D341Med (cell line): ENCODE results near the gene CACNG1.
A peak's percentile ranks its signal among the peaks of the same experiment; 100 is the strongest.

ENCODE experiments used
- DNase-seq: peaks from one replicate; pipeline ENCODE4 v3.0.0; 2012; ENCODE audit warnings: low spot score

CACNG1 gene

DNA sequence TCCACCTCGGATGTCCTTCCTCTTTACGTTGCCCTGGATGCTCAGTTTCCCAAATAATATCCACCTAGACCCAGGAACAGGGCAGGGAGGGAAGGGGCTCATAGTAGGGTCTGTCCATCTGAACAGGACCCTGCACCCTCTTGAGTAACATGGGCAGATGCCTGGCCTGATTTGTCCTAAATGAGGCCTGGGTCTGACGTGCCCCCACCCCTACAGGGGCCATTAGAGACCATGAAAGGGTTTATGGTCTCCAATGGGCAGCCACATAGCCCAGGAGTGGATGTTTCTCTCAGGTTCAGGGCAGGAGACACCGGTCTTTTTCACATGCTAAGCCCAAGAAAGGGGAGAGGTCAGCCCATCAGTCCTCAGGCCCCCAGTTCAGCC lies 6.8 kb downstream of the CACNG1 start:
- DNase-seq = peak; percentile 36

- DNase-seq = no peak
Observed at GRCh38 chr17:67051837-67052236, 7.5 kb downstream of the CACNG1 start.

DNA sequence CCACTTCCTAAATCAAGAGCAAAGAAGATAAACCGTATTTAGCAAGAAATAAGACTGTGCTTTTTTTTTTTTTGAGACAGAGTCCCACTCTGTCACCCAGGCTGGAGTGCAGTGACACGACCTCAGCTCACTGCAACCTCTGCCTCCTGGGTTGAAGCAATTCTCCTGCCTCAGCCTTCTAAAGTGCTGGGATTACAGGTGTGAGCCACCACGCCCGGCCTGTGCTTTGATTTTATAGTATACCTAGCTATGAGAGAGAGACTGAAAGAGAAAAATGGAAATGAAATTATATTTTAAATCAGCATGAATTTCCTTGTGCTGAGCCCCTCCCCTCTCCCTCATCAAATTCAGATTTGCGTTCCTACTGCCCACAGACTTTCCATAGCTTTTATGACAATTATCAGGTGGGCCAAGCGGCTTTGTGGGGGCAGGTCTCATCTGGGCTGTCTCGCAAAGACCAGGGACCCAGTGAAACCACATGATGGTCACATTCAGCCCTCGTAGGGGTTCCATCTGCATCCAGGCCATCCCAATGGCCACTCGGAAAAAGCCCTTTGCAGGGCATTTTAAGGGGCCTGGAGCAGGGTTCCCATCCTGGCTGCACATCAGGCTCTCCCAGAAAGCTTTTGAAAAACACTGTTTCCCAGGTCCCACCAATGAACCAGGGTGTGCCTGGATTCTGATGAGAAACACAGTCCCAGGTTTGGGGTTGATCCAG lies 8.5 kb downstream of the CACNG1 start:
- peak; percentile 17 for DNase-seq

- DNase-seq = peak; percentile 27
Observed at GRCh38 chr17:67053438-67054000, 9.2 kb downstream of the CACNG1 start.

GRCh38 chr17:67054011-67054591 lies 9.7 kb downstream of the CACNG1 start:
- peak; percentile 39 for DNase-seq

- DNase-seq = no peak
Observed at GRCh38 chr17:67054608-67055007, 10.3 kb downstream of the CACNG1 start.

DNA sequence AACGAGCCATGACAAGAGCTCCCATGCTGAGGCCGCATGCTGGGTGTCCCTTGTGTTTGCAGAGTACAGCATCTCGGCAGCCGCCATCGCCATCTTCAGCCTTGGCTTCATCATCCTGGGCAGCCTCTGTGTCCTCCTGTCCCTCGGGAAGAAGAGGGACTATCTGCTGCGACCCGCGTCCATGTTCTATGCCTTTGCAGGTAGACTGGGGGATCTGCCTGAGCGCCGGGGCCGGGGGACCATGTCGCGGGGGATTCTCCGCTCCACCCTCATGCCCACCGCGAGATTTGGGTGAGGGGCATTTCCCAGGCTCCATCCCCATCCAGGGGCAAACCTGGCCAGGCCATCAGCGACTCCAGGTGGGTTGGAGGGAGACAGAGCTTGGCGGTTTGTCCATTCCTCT lies 10.7 kb downstream of the CACNG1 start:
- peak; percentile 32 for DNase-seq

DNA sequence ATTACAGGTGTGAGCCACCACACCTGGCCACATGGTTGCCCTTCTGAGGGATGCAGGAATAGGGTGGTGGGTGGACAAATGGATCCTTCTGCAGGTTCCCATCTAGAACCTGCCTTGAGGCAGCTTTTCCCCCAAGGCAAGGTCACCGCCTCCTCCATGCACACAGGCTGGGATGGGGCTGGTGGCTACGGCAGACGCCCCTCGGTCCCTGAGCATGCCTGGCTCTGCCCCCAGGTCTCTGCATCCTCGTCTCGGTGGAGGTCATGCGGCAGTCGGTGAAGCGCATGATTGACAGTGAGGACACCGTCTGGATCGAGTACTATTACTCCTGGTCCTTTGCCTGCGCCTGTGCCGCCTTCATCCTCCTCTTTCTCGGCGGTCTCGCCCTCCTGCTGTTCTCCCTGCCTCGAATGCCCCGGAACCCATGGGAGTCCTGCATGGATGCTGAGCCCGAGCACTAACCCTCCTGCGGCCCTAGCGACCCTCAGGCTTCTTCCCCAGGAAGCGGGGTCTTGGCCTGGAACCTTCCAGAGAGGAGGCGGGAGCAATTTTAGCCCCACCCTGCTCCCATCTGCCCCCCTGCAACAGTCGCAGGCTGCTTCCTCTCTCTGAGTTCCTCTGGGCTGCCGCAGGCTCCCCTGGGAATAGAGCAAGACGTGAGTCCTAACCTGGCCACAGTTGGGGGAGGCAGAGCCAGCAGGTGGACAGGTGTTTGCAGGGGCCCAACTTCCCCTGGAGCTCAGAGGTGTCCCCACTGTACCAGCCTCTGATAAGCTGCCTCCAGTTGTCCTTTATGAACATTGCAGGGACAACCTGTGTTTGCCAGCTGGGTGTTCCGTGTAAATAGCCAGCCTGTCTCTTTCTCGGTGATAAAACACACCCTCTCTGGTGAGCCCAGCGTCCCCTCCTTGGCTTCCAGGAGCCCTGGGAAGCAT lies 11.7 kb downstream of the CACNG1 start:
- DNase-seq = peak; percentile 46

DNA sequence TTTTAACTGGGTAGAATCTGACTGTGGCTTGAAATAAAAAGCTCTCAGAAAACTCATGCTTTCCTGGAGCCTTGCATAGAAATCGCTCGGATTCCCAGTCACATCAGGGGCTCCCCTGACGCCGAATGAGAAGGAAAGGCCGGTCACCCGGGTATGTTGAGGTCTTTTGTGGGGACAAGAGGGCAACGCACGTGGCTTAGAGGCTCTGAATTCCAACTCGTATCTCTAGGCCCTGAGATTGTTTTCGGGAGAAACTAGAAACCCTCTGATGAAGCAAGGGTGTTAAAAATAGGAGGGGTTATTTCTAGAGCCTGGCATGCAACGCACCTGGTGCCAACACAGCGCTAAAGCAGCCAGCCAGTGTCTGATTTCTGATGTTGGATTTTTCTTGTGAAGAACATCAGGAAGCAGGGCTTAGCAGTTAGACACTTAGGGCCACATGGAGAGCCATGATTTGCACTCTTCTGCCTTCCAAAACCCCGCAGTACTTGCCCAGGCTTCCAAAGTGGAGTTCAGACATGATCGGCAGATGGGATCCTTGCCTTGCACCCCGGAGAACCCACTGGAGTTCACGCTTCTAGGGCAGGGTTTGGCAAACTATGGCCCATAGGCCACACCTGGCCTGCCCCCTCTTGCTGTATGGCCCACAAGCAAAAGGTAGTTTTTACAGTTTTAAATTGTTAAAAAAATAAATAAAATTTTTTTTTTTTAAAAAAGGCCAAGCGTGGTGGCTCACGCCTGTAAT lies 12.6 kb downstream of the CACNG1 start:
- peak; percentile 33 for DNase-seq

GRCh38 chr17:67058036-67058435 lies 13.7 kb downstream of the CACNG1 start:
- DNase-seq = no peak

DNA sequence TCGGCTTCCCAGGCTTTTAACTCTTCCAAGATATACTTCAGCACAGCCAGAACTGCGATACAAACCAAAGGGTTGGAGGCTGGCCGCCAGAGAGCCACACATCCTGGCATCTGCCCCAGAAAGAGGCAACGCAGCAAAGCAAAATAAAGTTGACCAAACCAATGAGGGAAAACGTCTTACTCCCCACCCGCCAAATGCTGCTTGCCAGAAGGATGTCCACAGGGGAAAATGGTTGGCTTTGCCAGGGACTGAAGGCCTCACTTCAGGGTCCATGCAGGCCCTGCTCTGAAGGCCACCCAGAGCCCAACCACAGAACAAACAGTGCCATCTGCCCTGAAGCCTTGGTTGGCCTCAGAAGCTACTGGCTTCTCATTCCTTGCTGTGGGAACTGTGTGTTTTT lies 15.0 kb downstream of the CACNG1 start:
- peak; percentile 30 for DNase-seq

- DNase-seq = no peak
Observed at GRCh38 chr17:67063141-67063540, 18.8 kb downstream of the CACNG1 start.

DNA sequence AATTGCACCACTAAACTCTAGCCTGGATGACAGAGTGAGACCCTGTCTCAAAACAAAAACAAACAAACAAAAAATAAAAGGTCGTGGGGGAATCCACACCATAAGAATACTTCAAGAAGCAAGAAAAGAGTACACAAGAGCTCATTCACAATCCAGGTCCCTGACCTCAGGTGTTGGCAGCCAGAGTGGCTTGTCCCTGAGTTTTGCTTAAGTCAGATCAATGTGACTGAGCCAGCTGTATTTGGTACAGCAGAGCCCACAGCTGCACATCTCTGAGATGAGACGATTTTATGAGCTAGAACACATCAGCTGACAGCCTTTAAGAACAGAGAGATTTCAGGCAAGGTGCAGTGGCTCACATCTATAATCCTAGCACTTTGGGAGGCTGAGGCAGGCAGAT lies 22.4 kb downstream of the CACNG1 start:
- DNase-seq = no peak

DNA sequence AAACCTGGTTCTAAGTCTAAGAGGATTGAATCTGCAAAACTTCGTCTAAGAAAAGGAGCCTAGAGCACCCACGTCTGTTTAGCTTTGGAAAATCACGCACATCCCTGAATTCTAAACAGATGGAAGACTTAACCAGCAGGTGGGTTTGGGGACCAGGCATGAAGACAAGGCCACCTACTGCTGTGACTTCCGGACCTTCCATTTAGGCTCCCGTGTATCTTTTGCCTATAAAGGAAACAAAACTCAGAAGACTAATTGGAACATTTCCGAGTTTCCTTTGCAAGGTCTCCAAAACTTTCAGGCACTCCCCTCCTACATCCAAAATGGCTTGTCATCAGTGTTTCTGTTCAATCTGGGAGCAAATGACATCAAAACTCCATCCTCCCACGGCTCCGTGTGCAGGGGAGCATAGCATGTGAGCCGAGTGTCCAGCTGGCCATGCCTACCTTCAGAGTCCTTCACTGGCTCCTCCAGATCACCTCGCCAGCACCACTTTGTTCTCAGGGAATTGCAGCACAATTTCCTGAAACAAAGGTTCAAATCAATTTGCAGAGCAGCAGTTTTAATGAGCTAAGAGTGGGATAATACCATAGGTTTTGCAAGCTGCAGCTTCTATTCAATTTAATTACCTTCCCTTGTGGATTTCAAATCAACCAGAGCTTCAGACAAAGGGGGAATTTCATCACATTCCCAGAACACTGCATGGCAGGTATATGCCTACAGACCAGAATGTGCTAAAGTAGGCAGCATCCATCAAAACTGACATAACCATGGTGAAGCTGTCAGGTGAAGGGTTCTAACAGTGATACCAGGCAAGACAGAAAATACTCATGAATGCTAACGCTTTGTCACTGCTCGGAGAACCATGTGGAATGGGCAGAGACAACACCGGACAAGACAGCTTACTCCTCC lies 23.5 kb downstream of the CACNG1 start:
- no peak for DNase-seq

GRCh38 chr17:67068999-67069398 lies 24.6 kb downstream of the CACNG1 start:
- peak; percentile 73 for DNase-seq

DNA sequence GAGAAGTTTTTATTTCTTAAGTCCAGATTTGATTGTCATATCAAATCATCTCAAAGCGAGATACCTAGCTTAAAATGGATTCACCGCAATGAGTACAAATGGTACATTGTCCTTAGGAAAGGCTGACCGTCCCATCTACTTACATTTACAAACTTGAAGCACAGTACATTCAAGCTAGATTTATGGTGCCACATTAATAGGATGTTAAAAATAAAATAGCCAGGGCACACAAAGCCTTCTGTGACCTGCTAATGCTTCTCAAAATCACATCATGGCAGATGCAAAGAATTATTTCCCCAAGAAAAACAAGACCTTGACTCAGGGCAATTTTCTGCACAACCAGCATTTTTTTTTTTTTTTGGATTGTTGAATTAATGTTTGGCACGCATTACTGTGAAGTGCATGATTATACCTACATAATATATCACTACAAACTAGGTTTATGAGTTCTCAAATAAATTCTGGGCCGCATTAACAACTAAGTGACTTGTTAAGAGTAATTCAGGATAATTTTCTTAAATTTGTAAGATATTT lies 25.3 kb downstream of the CACNG1 start:
- DNase-seq = no peak

DNA sequence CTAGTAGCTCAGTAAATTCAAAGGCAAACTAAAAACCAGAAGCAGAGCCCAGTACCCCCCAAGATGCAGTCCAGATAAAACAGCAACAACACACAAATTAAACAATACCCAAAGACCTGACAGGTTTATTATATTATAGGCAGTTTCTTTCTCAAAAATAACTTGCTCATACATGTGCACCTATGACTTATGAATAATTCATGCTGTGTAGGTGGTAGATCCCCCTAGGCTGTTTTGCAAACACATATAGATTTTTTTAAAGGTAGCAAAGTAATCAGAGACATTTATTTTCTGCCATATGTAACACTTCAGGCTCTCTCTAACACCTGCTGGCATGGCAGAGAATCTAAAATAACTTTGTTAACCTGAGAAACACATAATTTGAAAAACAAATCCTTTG lies 27.2 kb downstream of the CACNG1 start:
- no peak for DNase-seq

DNA sequence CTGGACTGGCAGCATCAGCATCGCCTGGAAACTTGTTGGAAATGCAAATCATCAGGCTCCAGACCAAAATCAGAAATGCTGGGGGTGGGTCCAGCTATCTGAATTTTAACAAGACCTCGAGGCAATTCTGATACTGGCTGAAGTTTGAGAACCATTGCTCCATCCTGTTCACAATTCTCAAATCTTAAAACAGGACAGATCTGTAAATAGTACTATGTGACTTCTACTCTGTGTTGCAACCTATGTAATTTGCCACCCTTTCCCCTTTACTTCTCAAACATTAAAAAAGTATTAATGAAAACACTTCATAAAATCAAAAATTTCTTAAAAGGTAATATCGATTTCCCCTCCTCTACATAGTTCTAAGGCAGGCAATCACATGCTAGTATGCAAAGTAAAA lies 28.5 kb downstream of the CACNG1 start:
- no peak for DNase-seq

GRCh38 chr17:67074781-67075180 lies 30.4 kb downstream of the CACNG1 start:
- DNase-seq = no peak

- DNase-seq = no peak
Observed at GRCh38 chr17:67076290-67076689, 31.9 kb downstream of the CACNG1 start.

DNA sequence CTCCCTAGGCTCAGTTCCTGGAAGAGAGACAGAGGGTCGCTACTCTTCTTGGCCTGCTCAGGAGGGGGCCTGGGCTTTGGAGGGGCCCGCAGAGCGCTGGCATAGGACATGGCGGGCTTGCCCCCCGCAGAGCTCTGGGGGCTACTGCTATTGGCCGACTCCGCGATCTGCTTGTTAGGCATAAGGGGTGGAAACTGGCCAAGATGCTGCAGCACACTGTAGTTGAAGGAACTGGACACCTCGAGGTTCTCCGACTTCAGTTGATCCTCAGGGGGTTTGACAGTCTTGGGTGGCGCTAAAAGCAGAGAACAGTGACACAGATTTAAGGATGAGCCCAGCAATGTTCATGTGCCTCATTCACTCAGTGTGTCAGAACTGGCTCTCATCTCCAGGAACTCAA lies 33.9 kb downstream of the CACNG1 start:
- DNase-seq = no peak
